ENCODE data around the gene ADCK1. TPM values are rescaled to one million over a fixed set of nuclear protein-coding genes. Genes with fewer than 3 reads are reported as not detected.
"Not testable (repeated sequence)": the region's sequence is repeated elsewhere in the genome, so short reads cannot be mapped to it uniquely, and the experiment has no call there.

ADCK1 gene
- total RNA-seq, 2 donors from 2014 or later = 7.4 to 12.1 TPM

DNA sequence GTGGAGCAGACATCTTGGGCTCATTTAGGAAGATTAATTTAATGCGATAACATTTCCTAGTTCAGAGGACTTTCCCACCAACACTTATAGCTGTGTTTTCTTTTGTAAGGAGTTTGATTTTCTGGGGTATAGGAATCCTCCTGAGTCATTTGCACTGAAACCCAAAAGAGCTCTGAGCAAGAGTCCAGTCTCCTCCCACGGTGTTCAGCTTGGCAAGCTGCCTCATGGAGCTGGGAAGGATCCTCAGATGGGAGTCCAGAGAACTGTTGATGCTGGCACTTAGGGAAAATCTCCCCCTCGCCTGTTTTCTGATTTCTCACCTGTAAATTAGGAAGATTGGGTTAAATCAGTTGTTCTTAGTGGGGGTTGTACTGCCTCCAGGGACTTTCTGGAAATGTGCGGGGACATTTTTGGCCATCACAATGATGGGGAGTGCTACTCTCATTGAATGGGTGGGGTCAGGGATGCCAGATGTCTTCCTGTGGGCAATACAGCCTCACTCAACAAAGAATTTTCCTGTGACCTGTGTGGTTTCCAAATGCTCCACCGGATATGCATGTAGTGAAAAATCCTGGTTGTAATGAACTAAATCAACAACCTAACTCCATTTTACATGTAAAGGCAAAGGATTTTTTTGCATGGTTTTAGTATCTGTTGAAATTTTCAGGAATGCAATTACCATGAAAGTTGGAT, 150.6 kb downstream of the ADCK1 start:
- intact Hi-C loops (cut with DNase I) = no loop called here
- no peak overlapping the region for H3K4me3 ChIP-seq
- H3K9ac ChIP-seq (ENCODE audit: low read depth in 2 of 2, low read length in 2 of 2) = no peak overlapping the region
- no peaks in the 10 kb centered on the region for H3K4me1 ChIP-seq
- DNase-seq = no peak
- H3K9me3 ChIP-seq = no peaks in the 10 kb centered on the region
- H3K27ac ChIP-seq = no peak overlapping the region
- no peaks in the 10 kb centered on the region for H3K27me3 ChIP-seq
- TF ChIP-seq, protein P1, sequence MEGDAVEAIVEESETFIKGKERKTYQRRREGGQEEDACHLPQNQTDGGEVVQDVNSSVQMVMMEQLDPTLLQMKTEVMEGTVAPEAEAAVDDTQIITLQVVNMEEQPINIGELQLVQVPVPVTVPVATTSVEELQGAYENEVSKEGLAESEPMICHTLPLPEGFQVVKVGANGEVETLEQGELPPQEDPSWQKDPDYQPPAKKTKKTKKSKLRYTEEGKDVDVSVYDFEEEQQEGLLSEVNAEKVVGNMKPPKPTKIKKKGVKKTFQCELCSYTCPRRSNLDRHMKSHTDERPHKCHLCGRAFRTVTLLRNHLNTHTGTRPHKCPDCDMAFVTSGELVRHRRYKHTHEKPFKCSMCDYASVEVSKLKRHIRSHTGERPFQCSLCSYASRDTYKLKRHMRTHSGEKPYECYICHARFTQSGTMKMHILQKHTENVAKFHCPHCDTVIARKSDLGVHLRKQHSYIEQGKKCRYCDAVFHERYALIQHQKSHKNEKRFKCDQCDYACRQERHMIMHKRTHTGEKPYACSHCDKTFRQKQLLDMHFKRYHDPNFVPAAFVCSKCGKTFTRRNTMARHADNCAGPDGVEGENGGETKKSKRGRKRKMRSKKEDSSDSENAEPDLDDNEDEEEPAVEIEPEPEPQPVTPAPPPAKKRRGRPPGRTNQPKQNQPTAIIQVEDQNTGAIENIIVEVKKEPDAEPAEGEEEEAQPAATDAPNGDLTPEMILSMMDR (IDR thresholded peaks at IDR 0.05) = no peak
- no peaks in the 10 kb centered on the region for H3K36me3 ChIP-seq

DNA sequence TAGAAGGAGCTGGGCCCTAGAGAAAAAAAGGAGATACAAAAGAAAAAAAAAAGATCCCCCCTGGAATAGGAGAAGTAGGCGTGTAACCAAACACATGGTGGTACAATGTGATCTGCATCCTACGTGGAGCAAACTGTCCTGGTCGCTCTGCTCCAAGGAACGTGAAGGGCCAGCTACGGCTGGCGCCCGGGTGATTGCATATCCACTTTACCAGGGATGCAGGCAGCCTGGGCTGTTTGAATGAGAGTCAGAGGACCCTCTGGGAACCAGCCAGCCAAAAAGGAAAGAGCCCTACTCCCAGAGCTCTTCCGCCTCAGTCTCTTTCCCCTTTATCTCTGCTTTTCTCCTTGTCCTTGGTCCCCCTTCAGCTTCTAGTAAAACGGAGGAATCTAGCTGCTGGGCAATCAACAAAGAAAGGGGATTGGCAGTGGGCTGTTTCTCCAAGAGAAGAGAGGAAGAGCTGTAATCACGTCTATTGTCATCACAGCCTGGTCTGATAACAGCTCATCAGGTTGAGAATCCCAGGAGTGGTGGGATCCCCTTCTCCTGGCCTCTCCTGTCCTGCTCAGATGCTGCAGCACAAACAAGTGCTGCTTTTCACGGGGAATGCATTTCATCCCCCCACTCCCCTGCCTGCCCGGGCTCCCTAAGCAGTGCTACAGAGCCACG, 156.0 kb downstream of the ADCK1 start:
- no peaks in the 10 kb centered on the region for H3K36me3 ChIP-seq
- no peaks in the 10 kb centered on the region for H3K4me1 ChIP-seq
- no peaks in the 10 kb centered on the region for H3K27me3 ChIP-seq
- intact Hi-C loops (cut with DNase I) = no loop called here
- TF ChIP-seq, protein P1 (IDR thresholded peaks at IDR 0.05) = no peak
- no peak overlapping the region for H3K27ac ChIP-seq
- no peak overlapping the region for H3K4me3 ChIP-seq
- no peak for DNase-seq
- H3K9me3 ChIP-seq = no peaks in the 10 kb centered on the region
- no peak overlapping the region for H3K9ac ChIP-seq (ENCODE audit: low read depth in 2 of 2, low read length in 2 of 2)

DNA sequence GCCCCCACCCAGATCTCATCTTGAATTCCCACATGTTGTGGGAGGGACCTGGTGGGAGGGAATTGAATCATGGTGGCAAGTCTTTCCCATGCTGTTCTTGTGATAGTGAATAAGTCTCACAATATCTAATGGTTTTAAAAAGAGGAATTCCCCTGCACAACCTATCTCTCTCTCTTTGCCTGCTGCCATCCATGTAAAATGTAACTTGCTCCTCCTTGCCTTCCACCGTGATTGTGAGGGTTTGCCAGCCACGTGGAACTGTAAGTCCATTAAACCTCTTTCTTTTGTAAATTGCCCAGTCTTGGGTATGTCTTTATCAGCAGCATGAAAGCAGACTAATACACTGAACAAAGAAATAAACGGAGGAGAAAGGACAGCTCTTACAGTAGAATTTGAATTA, 159.8 kb downstream of the ADCK1 start:
- H3K4me1 ChIP-seq; intact Hi-C loops (cut with DNase I); H3K36me3 ChIP-seq; H3K9me3 ChIP-seq; DNase-seq; H3K27ac ChIP-seq; H3K9ac ChIP-seq (ENCODE audit: low read depth in 2 of 2, low read length in 2 of 2); H3K27me3 ChIP-seq; H3K4me3 ChIP-seq: not testable (repeated sequence)

DNA sequence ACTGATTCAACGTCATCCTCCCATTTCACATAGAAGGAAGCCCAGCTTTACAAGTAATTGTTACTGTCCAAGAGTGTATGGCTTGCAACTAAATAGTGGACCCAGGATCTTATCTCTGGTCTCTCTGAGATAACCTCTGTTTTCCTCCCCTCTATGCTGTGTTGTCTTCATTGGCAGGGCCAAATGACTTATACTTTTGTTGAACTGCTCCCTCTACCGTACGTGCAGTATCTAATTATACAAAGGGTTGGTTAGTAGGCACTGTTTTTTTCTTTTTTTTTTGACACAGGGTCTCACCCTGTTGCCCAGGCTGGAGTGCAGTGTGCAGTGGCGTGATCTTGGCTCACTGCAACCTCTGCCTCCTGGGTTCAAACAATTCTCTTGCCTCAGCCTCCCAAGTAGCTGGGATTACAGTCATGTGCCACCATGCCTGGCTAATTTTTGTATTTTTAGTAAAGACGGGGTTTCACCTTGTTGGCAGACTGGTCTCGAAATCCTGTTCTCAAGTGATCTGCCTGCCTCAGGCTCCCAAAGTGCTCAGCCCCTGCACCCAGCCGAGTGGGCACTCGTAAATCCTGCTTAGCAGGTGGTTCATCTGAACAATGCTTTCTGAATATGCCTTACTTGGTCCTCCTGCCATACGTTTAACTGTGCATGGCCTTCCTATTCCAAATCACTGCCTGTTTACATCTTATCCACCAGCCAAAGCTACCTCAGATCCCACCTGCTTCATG, 162.1 kb downstream of the ADCK1 start:
- Histone ChIP-seq H3K4me3 (no peak overlapping the region), H3K9ac (ENCODE audit: low read depth in 2 of 2, low read length in 2 of 2) (no peak overlapping the region), H3K36me3 (no peaks in the 10 kb centered on the region), H3K9me3 (no peaks in the 10 kb centered on the region), H3K27ac (no peak overlapping the region), H3K4me1 (no peaks in the 10 kb centered on the region), H3K27me3 (no peaks in the 10 kb centered on the region)
- intact Hi-C loops (cut with DNase I) = no loop called here
- TF ChIP-seq, protein P1 (IDR thresholded peaks at IDR 0.05) = no peak
- DNase-seq = no peak

DNA sequence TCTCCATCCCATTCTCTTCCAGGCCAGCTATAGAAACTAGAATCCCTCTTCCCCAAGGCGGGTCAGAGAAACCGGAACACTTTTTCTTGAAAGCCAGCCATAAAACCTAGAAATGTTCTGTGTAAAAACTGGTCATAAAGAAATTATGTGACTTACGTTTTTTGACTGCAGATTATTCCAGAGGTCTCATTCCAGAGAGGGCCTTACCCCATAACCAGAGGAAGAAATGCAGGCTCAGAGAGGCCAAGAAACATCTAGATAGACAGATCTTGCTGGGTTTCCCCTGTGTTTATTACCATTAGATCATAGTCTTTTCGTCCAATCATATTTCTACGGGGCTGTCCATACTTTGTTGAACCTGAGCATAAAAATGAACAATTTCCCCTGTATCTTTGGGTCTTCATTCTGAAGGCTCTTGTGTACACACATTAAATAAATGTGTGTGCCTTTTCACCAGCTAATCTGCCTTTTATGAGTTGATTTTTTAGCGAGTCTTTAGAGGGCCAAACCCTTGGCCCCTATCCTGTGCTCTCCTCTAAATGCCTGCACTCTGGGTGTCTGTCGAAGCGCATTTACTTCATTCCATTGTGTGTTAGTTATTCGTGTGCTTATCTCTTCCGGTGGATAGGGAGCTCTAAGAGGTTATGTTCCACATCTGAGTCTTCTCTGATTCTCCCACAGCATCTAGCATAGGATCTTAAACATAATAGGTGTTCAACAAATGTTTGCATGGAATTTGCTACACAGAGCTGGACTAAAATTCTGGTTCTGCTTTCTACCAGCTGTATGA, 163.0 kb downstream of the ADCK1 start:
- Histone ChIP-seq H3K4me1 (no peaks in the 10 kb centered on the region), H3K27ac (no peak overlapping the region), H3K9me3 (no peaks in the 10 kb centered on the region), H3K36me3 (no peaks in the 10 kb centered on the region), H3K4me3 (no peak overlapping the region), H3K9ac (ENCODE audit: low read depth in 2 of 2, low read length in 2 of 2) (no peak overlapping the region), H3K27me3 (no peaks in the 10 kb centered on the region)
- TF ChIP-seq, protein P1 (IDR thresholded peaks at IDR 0.05) = no peak
- intact Hi-C loops (cut with DNase I) = no loop called here
- no peak for DNase-seq
